GM23338 (cell line): ENCODE measurements around the gene HCLS1. TPM values are rescaled to one million over a fixed set of nuclear protein-coding genes. Genes with fewer than 3 reads are reported as not detected.

Source experiments
- ATAC-seq: fragments of 200-7000 bp; cut with Tn5 transposase; 3 replicates; pipeline ENCODE4 v1.9.1; 2020
- DNase-seq: peaks from one replicate; pipeline ENCODE4 v3.0.0-alpha.2; 2015; ENCODE audit warnings: low spot score
- H2AFZ ChIP-seq: fragments of 200-600 bp; sonication (generic); 2 replicates; pipeline ENCODE4 v1.8.0; 2016; ENCODE audit warnings: antibody characterized with exemption, mild to moderate bottlenecking, moderate library complexity
- H3F3A ChIP-seq: fragments of 200-600 bp; sonication (generic); replicated peaks from 2 replicates; pipeline ENCODE4 v1.8.0; 2017; ENCODE audit warnings: antibody characterized with exemption, mixed run types, low read depth
- H3K27ac ChIP-seq: fragments of 200-600 bp; sonication (generic); 2 replicates; pipeline ENCODE4 v1.6.1; 2016; ENCODE audit warnings: low read depth
- H3K27me3 ChIP-seq: fragments of 200-600 bp; sonication (generic); 2 replicates; pipeline ENCODE4 v1.8.0; 2016; ENCODE audit warnings: mild to moderate bottlenecking, mixed run types, moderate library complexity; ENCODE audit not compliant: insufficient read depth
- H3K36me3 ChIP-seq: fragments of 200-600 bp; sonication (generic); 2 replicates; pipeline ENCODE4 v1.8.0; 2016; ENCODE audit warnings: mild to moderate bottlenecking; ENCODE audit not compliant: insufficient read depth
- H3K4me1 ChIP-seq: fragments of 200-600 bp; sonication (generic); 2 replicates; pipeline ENCODE4 v1.8.0; 2016; ENCODE audit warnings: mild to moderate bottlenecking, moderate library complexity; ENCODE audit not compliant: insufficient read depth
- H3K4me2 ChIP-seq: fragments of 200-600 bp; sonication (generic); 2 replicates; pipeline ENCODE4 v1.7.1; 2017; ENCODE audit warnings: mixed run types
- H3K4me3 ChIP-seq: fragments of 200-600 bp; sonication (generic); 2 replicates; pipeline ENCODE4 v1.6.1; 2016; ENCODE audit warnings: mixed run types
- H3K79me2 ChIP-seq: fragments of 200-600 bp; sonication (generic); replicated peaks from 2 replicates; pipeline ENCODE4 v1.8.0; 2017; ENCODE audit warnings: mild to moderate bottlenecking; ENCODE audit not compliant: insufficient read depth
- H3K9me2 ChIP-seq: fragments of 200-600 bp; sonication (generic); 2 replicates; pipeline ENCODE4 v1.8.0; 2017; ENCODE audit not compliant: insufficient read depth
- H4K20me1 ChIP-seq: fragments of 200-600 bp; sonication (generic); replicated peaks from 2 replicates; pipeline ENCODE4 v1.8.0; 2017; ENCODE audit warnings: mild to moderate bottlenecking; ENCODE audit not compliant: insufficient read depth
- H3K27ac Mint-ChIP-seq: 2 replicates; pipeline ENCODE4 v1.8.0; 2020; ENCODE audit warnings: inconsistent platforms, mild to moderate bottlenecking, moderate library complexity, mixed read lengths
- H3K27me3 Mint-ChIP-seq: 3 replicates; pipeline ENCODE4 v1.8.0; 2022; ENCODE audit warnings: low read depth, mild to moderate bottlenecking, moderate library complexity, mixed read lengths, inconsistent platforms; ENCODE audit not compliant: insufficient read depth, poor library complexity
- H3K36me3 Mint-ChIP-seq: 3 replicates; pipeline ENCODE4 v1.8.0; 2021; ENCODE audit warnings: low read depth, mild to moderate bottlenecking, inconsistent platforms, moderate library complexity, mixed read lengths
- H3K4me1 Mint-ChIP-seq: 3 replicates; pipeline ENCODE4 v1.8.0; 2020; ENCODE audit warnings: mild to moderate bottlenecking, inconsistent platforms, mixed read lengths
- H3K4me3 Mint-ChIP-seq: 3 replicates; pipeline ENCODE4 v1.8.0; 2021; ENCODE audit warnings: moderate library complexity, mild to moderate bottlenecking, inconsistent platforms, mixed read lengths
- H3K9me3 Mint-ChIP-seq: 3 replicates; pipeline ENCODE4 v1.8.0; 2020; ENCODE audit warnings: moderate library complexity, mild to moderate bottlenecking, inconsistent platforms, mixed read lengths
- CREB1 ChIP-seq: fragments of 250-450 bp; sonication (Bioruptor Pico); IDR thresholded peaks from 2 replicates; pipeline ENCODE4 v1.5.0; 2020; ENCODE audit warnings: low read depth, mild to moderate bottlenecking, moderate library complexity
- ETS1 ChIP-seq: IDR thresholded peaks from 2 replicates; pipeline ENCODE4 v1.6.1; 2016; ENCODE audit warnings: antibody characterized with exemption
- EZH2 ChIP-seq: fragments of 200-600 bp; sonication (generic); IDR thresholded peaks from one replicate; pipeline ENCODE4 v1.8.0; 2017; ENCODE audit warnings: antibody characterized with exemption, mild to moderate bottlenecking, low read depth; ENCODE audit not compliant: unreplicated experiment
- EZH2phosphoT487 ChIP-seq: fragments of 200-600 bp; sonication (generic); IDR thresholded peaks from one replicate; pipeline ENCODE4 v1.8.1; 2018; ENCODE audit warnings: antibody characterized with exemption; ENCODE audit not compliant: unreplicated experiment
- POLR2AphosphoS5 ChIP-seq: IDR thresholded peaks from 2 replicates; pipeline ENCODE4 v1.6.1; 2016; ENCODE audit warnings: antibody characterized with exemption, low read depth
- REST ChIP-seq: IDR thresholded peaks from one replicate; pipeline ENCODE4 v1.6.1; 2018; ENCODE audit warnings: antibody characterized with exemption; ENCODE audit not compliant: unreplicated experiment
- STAT1 ChIP-seq: IDR thresholded peaks from one replicate; pipeline ENCODE4 v1.6.1; 2016; ENCODE audit warnings: antibody characterized with exemption; ENCODE audit not compliant: unreplicated experiment
- ZNF331 ChIP-seq: fragments of 250-450 bp; sonication (Bioruptor Pico); IDR thresholded peaks from 2 replicates; pipeline ENCODE4 v1.5.0; 2020; ENCODE audit warnings: low read depth, mild to moderate bottlenecking, moderate library complexity
- ZNF462 ChIP-seq: fragments of 250-450 bp; sonication (Bioruptor Pico); IDR thresholded peaks from 2 replicates; pipeline ENCODE4 v1.5.0; 2020; ENCODE audit warnings: mild to moderate bottlenecking, moderate library complexity
- polyA plus RNA-seq: library from polyadenylated mRNA; unstranded; fragments of >200 nt; fragmentation: Nextera tagmentation; extraction: Ambion mirVana; gene quantifications from 2 replicates; pipeline ENCODE4 v1.2.1, GENCODE V29; 2016
- total RNA-seq: library from RNA; depleted of rRNA; stranded (reverse); fragments of >200 nt; shearing (Covaris generic); gene quantifications from 2 replicates; pipeline ENCODE4 v1.2.3, GENCODE V29; 2014

The HCLS1 gene
- total and polyA plus RNA-seq, 2 experiments from 2014 or later = 0.66 to 1.1 TPM

GRCh38 chr3:121624147-121624899 lies 36.4 kb downstream of the HCLS1 start:
- Mint-ChIP-seq H3K27me3 (peaks cover 2% of the 10 kb centered on the region), H3K4me3 (no peak overlapping the region), H3K27ac (no peak overlapping the region), H3K36me3 (no peaks in the 10 kb centered on the region), H3K9me3 (no peaks in the 10 kb centered on the region), H3K4me1 (peaks cover 18% of the 10 kb centered on the region)
- Histone ChIP-seq H3K36me3 (no peaks in the 10 kb centered on the region), H2AFZ (peak overlapping the region; percentile 94), H3K4me1 (peaks cover 23% of the 10 kb centered on the region), H3K4me2 (no peak overlapping the region), H3K27ac (no peak overlapping the region), H3K27me3 (no peaks in the 10 kb centered on the region), H3F3A (no peaks in the 10 kb centered on the region), H4K20me1 (no peaks in the 10 kb centered on the region), H3K79me2 (no peaks in the 10 kb centered on the region), H3K9me2 (peaks cover 23% of the 10 kb centered on the region; the same call in 1 of the 2 replicates), H3K4me3 (no peak overlapping the region)
- TF ChIP-seq POLR2AphosphoS5 = no peak
- no peak for TF ChIP-seq CREB1
- no peak for TF ChIP-seq ZNF462
- TF ChIP-seq EZH2phosphoT487 = no peak
- no peak for TF ChIP-seq EZH2
- DNase-seq = peak; percentile 9
- ATAC-seq = peak; percentile 72

GRCh38 chr3:121621491-121621890 lies 39.2 kb downstream of the HCLS1 start:
- H3K27me3 Mint-ChIP-seq = no peaks in the 10 kb centered on the region
- H3K79me2 ChIP-seq = no peaks in the 10 kb centered on the region
- H3K4me1 ChIP-seq = peaks cover 11% of the 10 kb centered on the region
- no peak for ATAC-seq
- H3F3A ChIP-seq = no peaks in the 10 kb centered on the region
- DNase-seq = no peak
- no peaks in the 10 kb centered on the region for H3K9me3 Mint-ChIP-seq
- no peak overlapping the region for H3K4me3 ChIP-seq
- H3K4me3 Mint-ChIP-seq = no peak overlapping the region
- no peaks in the 10 kb centered on the region for H3K36me3 Mint-ChIP-seq
- H3K9me2 ChIP-seq = peaks cover 13% of the 10 kb centered on the region; the same call in 1 of the 2 replicates
- H4K20me1 ChIP-seq = no peaks in the 10 kb centered on the region
- H3K4me2 ChIP-seq = no peak overlapping the region
- no peak overlapping the region for H3K27ac Mint-ChIP-seq
- no peak overlapping the region for H2AFZ ChIP-seq
- H3K36me3 ChIP-seq = no peaks in the 10 kb centered on the region
- H3K27me3 ChIP-seq = no peaks in the 10 kb centered on the region
- peaks cover 12% of the 10 kb centered on the region for H3K4me1 Mint-ChIP-seq
- no peak overlapping the region for H3K27ac ChIP-seq
- no peak for TF ChIP-seq CREB1
- TF ChIP-seq EZH2 = no peak
- no peak for TF ChIP-seq STAT1
- TF ChIP-seq ZNF331 (CRISPR knock-in tag) = no peak
- TF ChIP-seq REST = no peak
- no peak for TF ChIP-seq EZH2phosphoT487
- TF ChIP-seq ETS1 = no peak
